Dendritic cell treated with granulocyte-macrophage colony-stimulating factor and Interleukin-4, amounts not matched to agents 40 ng/mL and 50 ng/mL, for 4 days (primary cell): ENCODE measurements around the gene DDX41.

Experiments used
- H3K27ac Mint-ChIP-seq: one replicate; pipeline ENCODE4 v1.8.0; 2022; ENCODE audit warnings: mild to moderate bottlenecking, mixed read lengths
- H3K27me3 Mint-ChIP-seq: one replicate; pipeline ENCODE4 v1.8.0; 2022; ENCODE audit warnings: mild to moderate bottlenecking, mixed read lengths
- H3K36me3 Mint-ChIP-seq: one replicate; pipeline ENCODE4 v1.8.0; 2022; ENCODE audit warnings: low read depth, mixed read lengths
- H3K4me1 Mint-ChIP-seq: one replicate; pipeline ENCODE4 v1.8.0; 2022; ENCODE audit warnings: low read depth, mixed read lengths
- H3K4me3 Mint-ChIP-seq: one replicate; pipeline ENCODE4 v1.8.0; 2022; ENCODE audit warnings: mild to moderate bottlenecking, moderate library complexity, mixed read lengths
- H3K9me3 Mint-ChIP-seq: one replicate; pipeline ENCODE4 v1.8.0; 2022; ENCODE audit warnings: mixed read lengths
- intact Hi-C: fragments of 100-400 bp; cut with micrococcal nuclease; formaldehyde crosslinking; loops from one replicate; pipeline ENCODE4 v1.15.0; 2022

The DDX41 gene

DNA sequence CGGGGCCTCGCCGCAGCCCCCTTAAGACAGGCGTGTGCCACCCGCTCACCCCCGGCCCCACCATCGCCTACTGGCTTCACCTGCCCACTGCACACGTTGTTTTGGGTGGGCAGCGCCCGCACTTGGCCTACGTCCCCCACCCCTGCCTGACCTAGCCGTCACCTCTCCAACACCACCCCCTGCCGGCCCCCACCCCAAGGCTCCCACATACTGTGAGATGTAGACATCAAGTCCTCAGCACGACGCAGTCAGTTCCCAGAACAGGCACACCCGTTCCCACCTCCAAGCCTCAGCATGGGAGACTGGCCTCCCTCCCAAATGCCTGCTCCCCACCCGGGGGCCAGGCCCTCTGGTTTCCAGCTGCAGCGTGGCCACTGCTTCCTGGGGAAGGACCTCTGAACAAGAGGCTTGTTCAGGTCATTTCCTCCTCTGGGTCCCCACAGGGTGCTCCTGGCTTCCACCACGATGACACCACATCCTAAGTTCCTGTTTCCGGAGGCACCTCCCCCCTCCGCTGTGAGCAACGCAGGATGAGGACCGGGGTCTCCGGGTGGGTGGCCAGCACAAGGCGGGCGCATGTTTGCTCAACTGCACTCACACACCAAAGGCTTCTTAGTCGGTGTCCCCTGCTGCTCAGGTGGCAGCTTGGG is 54.6 kb downstream of the DDX41 start:
- peaks cover 48% of the 10 kb centered on the region for H3K27me3 Mint-ChIP-seq
- peaks cover 23% of the 10 kb centered on the region for H3K4me1 Mint-ChIP-seq
- intact Hi-C loops = no loop called here
- no peaks in the 10 kb centered on the region for H3K36me3 Mint-ChIP-seq
- H3K4me3 Mint-ChIP-seq = peak overlapping the region; percentile 30
- no peaks in the 10 kb centered on the region for H3K9me3 Mint-ChIP-seq
- H3K27ac Mint-ChIP-seq = peak overlapping the region; percentile 5
